ENCODE results near the gene BORCS6. TPM values are rescaled to one million over a fixed set of nuclear protein-coding genes. Genes with fewer than 3 reads are reported as not detected.

BORCS6 gene
- total and polyA plus RNA-seq, 2 of the 13 experiments (the other 11 are each of a cell fraction or from before 2014, with no cell fraction given): 2.0 to 5.1 TPM

DNA sequence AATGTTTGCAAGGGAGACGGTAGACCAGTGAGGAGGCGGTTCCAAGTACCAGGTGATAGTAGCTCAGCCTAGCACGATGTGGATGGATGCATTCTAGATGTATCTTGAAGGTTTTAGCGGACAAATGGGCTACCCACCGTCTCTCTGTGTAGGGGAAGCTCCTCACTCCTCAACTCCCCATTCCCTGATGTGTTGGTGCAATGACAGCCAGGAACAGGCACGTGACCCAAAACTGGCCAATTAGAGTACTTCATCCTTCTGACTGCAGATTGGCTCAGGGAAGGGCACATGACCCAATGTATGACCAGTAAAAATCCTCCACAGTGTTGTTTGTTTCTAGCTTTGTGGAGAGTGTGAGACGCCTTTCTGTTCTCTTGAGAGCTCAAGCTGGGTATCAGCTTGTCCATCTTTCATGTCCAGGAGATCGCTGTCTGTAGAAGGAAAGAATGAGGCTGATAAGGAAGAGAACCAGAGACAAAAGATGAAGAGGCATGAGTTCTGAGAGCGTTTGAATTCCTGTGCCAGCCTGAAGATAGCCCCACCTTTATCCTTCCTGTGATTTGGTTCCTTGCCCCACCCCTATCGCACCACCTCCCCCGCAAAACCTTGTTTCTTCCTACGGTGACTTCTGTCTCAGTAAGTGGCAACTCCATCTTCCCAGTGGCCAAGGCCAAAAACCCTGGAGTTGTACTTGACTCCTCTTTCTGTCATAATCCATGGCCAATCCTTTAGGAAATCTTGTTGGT, 2.3 kb upstream of the BORCS6 start (continued):
- TF ChIP-seq SCMH1 (CRISPR knock-in tag; IDR thresholded peaks at IDR 0.05; ENCODE audit: borderline replicate concordance) (no peak), HDAC6 (IDR thresholded peaks at IDR 0.05; ENCODE audit: low read depth, low read length) (no peak), ZNF841 (CRISPR knock-in tag; IDR thresholded peaks at IDR 0.05; ENCODE audit: borderline replicate concordance) (no peak), TCF7L2 (IDR thresholded peaks at IDR 0.05; ENCODE audit: low read depth, low read length) (no peak)

DNA sequence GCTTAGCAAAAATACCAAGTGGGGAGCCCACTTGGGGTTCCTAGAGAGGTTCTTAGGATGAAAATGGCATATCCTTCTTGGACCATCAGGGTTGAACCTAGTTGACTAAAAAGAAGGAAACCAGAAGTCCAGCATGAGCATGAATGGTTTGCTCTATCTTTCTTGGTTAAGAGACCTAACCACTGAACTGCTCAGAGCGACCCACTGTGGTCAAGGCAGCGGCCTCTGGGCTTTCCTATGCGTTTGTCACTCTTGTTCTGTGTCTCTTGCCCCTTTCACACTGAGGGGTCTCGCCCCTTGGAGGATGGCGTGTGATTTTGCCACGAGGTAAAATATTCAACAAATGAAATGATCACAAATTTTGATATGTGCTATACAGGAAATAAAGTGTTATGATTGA, 526 bp upstream of the BORCS6 start:
- H3K4me1 ChIP-seq (ENCODE audit: insufficient read depth, low read length): peaks cover 48% of the 10 kb centered on the region
- in situ Hi-C loops (cut with HindIII; ENCODE audit: extremely low pct_ligation_motif_present, low pct_unique_long_range_greater_than_20kb): no loop called here
- peak overlapping the region; percentile 2 to 92 (median 31); a peak in 4 of 6 replicates for H3K4me3 ChIP-seq (replicated peaks in 1 of 3; ENCODE audit: insufficient read depth in 1 of 3, low read depth in 2 of 3, low read length in 3 of 3)
- peaks cover 8% of the 10 kb centered on the region for H3K79me2 ChIP-seq (ENCODE audit: insufficient read depth, low read length)
- H4K20me1 ChIP-seq (ENCODE audit: insufficient read depth, low read length): peaks cover 6% of the 10 kb centered on the region
- H3K9ac ChIP-seq (ENCODE audit: insufficient read depth, low read depth, low read length): no peak overlapping the region
- BruUV-seq (replicated peaks): no TSS peak
- intact Hi-C loops (cut with micrococcal nuclease; ENCODE audit: unreplicated experiment): no loop called here
- 50% methylated on average over 6 of the region's 6 CpGs for WGBS (ENCODE audit: low lambda C conversion rate)
- H3K36me3 ChIP-seq (replicated peaks in 1 of 2; ENCODE audit: control insufficient read depth in 1 of 2, insufficient read depth in 2 of 2, low read length in 2 of 2): no peaks in the 10 kb centered on the region
- CTCF ChIA-PET (ENCODE audit: low intra/inter-chr PET ratio, low total read pairs): no interaction called here
- POLR2A ChIA-PET: interaction anchor here (0.7 to 9.9 kb wide), 10 partner anchors 16 to 504 kb away, joined by 3 to 160 read pairs (median 12); partner anchors contain the start of genes AURKB, CTC1, PFAS and SLC25A35
- no peaks in the 10 kb centered on the region for H3K9me3 ChIP-seq (ENCODE audit: low read length)
- FAIRE-seq (no peak), ATAC-seq (no peak), DNase-seq (ENCODE audit: low spot score) (no peak)
- H3K4me2 ChIP-seq (ENCODE audit: low read depth, low read length): peak overlapping the region; percentile 71
- H3K27me3 ChIP-seq (ENCODE audit: control insufficient read depth in 1 of 2, insufficient read depth in 2 of 2, low read length in 2 of 2): no peaks in the 10 kb centered on the region; a peak in 1 of 5 replicates
- no peak overlapping the region for H2AFZ ChIP-seq (ENCODE audit: low read length)
- peak overlapping the region; percentile 31 for H3K27ac ChIP-seq (ENCODE audit: extremely low read length, insufficient read depth, low read length)
- no peak for TF ChIP-seq ZNF225 (CRISPR knock-in tag; IDR thresholded peaks at IDR 0.05)

Measured in HepG2 (cell line).